ENCODE data around the gene CCDC34. TPM values are rescaled to one million over a fixed set of nuclear protein-coding genes. Genes with fewer than 3 reads are reported as not detected.

The CCDC34 gene
- total and polyA plus RNA-seq, 3 donors from 2014 or later = 15.2 to 40.9 (median 24.2) TPM

GRCh38 chr11:27355575-27356104, 7.4 kb downstream of the CCDC34 start:
- DNase-seq = no peak
- intact Hi-C loops (cut with DNase I; ENCODE audit: low total_unique reads) = no loop called here
- H3K4me1 ChIP-seq = peaks cover 6% of the 10 kb centered on the region
- H3K4me3 ChIP-seq = no peak overlapping the region
- 73 to 80% methylated on average over 3 of the region's 3 CpGs for WGBS, 2 donors
- H3K9me3 ChIP-seq = no peaks in the 10 kb centered on the region
- no peaks in the 10 kb centered on the region for H3K27me3 ChIP-seq
- H3K36me3 ChIP-seq (ENCODE audit: low read depth, missing control alignments) = no peaks in the 10 kb centered on the region
- H3K27ac ChIP-seq = no peak overlapping the region
- TF ChIP-seq POLR2A (IDR thresholded peaks at IDR 0.05) = no peak
- TF ChIP-seq, protein P1, sequence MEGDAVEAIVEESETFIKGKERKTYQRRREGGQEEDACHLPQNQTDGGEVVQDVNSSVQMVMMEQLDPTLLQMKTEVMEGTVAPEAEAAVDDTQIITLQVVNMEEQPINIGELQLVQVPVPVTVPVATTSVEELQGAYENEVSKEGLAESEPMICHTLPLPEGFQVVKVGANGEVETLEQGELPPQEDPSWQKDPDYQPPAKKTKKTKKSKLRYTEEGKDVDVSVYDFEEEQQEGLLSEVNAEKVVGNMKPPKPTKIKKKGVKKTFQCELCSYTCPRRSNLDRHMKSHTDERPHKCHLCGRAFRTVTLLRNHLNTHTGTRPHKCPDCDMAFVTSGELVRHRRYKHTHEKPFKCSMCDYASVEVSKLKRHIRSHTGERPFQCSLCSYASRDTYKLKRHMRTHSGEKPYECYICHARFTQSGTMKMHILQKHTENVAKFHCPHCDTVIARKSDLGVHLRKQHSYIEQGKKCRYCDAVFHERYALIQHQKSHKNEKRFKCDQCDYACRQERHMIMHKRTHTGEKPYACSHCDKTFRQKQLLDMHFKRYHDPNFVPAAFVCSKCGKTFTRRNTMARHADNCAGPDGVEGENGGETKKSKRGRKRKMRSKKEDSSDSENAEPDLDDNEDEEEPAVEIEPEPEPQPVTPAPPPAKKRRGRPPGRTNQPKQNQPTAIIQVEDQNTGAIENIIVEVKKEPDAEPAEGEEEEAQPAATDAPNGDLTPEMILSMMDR (IDR thresholded peaks at IDR 0.05) = no peak

- no peak for DNase-seq
- WGBS, 2 donors = 75 to 85% methylated on average over 5 of the region's 5 CpGs
- Histone ChIP-seq H3K27me3 (no peaks in the 10 kb centered on the region), H3K4me3 (no peak overlapping the region), H3K27ac (no peak overlapping the region), H3K4me1 (peaks cover 10% of the 10 kb centered on the region), H3K36me3 (ENCODE audit: low read depth, missing control alignments) (no peaks in the 10 kb centered on the region), H3K9me3 (no peaks in the 10 kb centered on the region)
- no peak for TF ChIP-seq POLR2A (IDR thresholded peaks at IDR 0.05)
- TF ChIP-seq, protein P1 (IDR thresholded peaks at IDR 0.05) = no peak
- intact Hi-C loops (cut with DNase I; ENCODE audit: low total_unique reads) = no loop called here
Observed at GRCh38 chr11:27354359-27354965, 8.6 kb downstream of the CCDC34 start.

GRCh38 chr11:27353593-27354358, 9.2 kb downstream of the CCDC34 start:
- Histone ChIP-seq H3K27me3 (no peaks in the 10 kb centered on the region), H3K4me1 (peaks cover 10% of the 10 kb centered on the region), H3K36me3 (ENCODE audit: low read depth, missing control alignments) (no peaks in the 10 kb centered on the region), H3K9me3 (no peaks in the 10 kb centered on the region), H3K4me3 (no peak overlapping the region), H3K27ac (no peak overlapping the region)
- intact Hi-C loops (cut with DNase I; ENCODE audit: low total_unique reads) = no loop called here
- DNase-seq = no peak
- WGBS, 2 donors = 66 to 92% methylated on average over 2 of the region's 2 CpGs
- TF ChIP-seq, protein P1 (IDR thresholded peaks at IDR 0.05) = no peak

GRCh38 chr11:27352781-27353180, 10.2 kb downstream of the CCDC34 start:
- Histone ChIP-seq H3K36me3 (ENCODE audit: low read depth, missing control alignments) (no peaks in the 10 kb centered on the region), H3K4me3 (no peak overlapping the region), H3K27ac (no peak overlapping the region), H3K27me3 (no peaks in the 10 kb centered on the region), H3K4me1 (peaks cover 5% of the 10 kb centered on the region), H3K9me3 (no peaks in the 10 kb centered on the region)
- no peak for DNase-seq
- TF ChIP-seq, protein P1 (IDR thresholded peaks at IDR 0.05) = no peak
- TF ChIP-seq POLR2A (IDR thresholded peaks at IDR 0.05) = no peak
- intact Hi-C loops (cut with DNase I; ENCODE audit: low total_unique reads) = no loop called here
- 93 to 98% methylated on average over 2 of the region's 2 CpGs for WGBS, 2 donors

All from testis (tissue), 3 donors.